HCT116 (cell line): ENCODE measurements around the gene SRSF5. TPM values are rescaled to one million over a fixed set of nuclear protein-coding genes. Genes with fewer than 3 reads are reported as not detected.

Experiments
- ATAC-seq: fragments of 200-7000 bp; cut with Tn5 transposase; 2 replicates; pipeline ENCODE4 v1.9.1; 2020; ENCODE audit warnings: mild to moderate bottlenecking, moderate library complexity
- BruUV-seq: library from RNA; stranded (reverse); fragments of 400-500 nt; replicated peaks from 2 replicates; lab custom pipeline; 2021; lab: Mats Ljungman, UMichigan
- CTCF ChIA-PET: fragments of 300-600 bp; sonication (Branson Sonifier 250); formaldehyde crosslinking; loops from one replicate; lab custom pipeline; 2021; ENCODE audit warnings: antibody characterized with exemption; lab: Charles Lee
- POLR2A ChIA-PET: fragments of 300-600, 350-600 bp; sonication (Branson Sonifier 250); formaldehyde crosslinking; loops from one replicate; lab custom pipeline; 2021; ENCODE audit warnings: antibody characterized with exemption; lab: Charles Lee
- RAD21 ChIA-PET, 2 experiments: fragments of 300-600 bp; sonication (Branson Sonifier 250); formaldehyde crosslinking; loops; one replicate each; lab custom pipeline; 2023; ENCODE audit warnings: low total read pairs in 2 of 2; ENCODE audit not compliant: uncharacterized antibody in 2 of 2, unreplicated experiment in 2 of 2, low non-redundant PET in 1 of 2; lab: Charles Lee
- DNase-seq: peaks from one replicate; pipeline ENCODE4 v3.0.0-alpha.2; 2010; ENCODE audit warnings: low read depth, low spot score
- H2AFZ ChIP-seq: fragments of 200-600 bp; shearing (Covaris generic), sonication (generic); 2 replicates; pipeline ENCODE4 v1.6.1; 2017; ENCODE audit warnings: low read depth, mixed run types, mixed read lengths, antibody characterized with exemption, low read length; ENCODE audit not compliant: poor library complexity, severe bottlenecking
- H3K27ac ChIP-seq: 2 replicates; pipeline ENCODE4 v1.5.1; 2012; ENCODE audit warnings: low read depth, low read length
- H3K27me3 ChIP-seq: fragments of 200-600 bp; sonication (generic); 2 replicates; pipeline ENCODE4 v1.6.1; 2016; ENCODE audit warnings: mixed run types, low read length, mixed read lengths; ENCODE audit not compliant: insufficient read depth
- H3K36me3 ChIP-seq, 2 experiments: fragments of 200-500 bp in 1 of 2; fragments of 200-600 bp in 1 of 2; sonication (Bioruptor generic) in 1 of 2; sonication (generic) in 1 of 2; 2 replicates each; pipeline versions ENCODE4 v1.5.1 to v1.6.1; 2014 to 2016; ENCODE audit warnings: low read length in 2 of 2, inconsistent platforms in 1 of 2, mixed read lengths in 1 of 2, mixed run types in 1 of 2; ENCODE audit not compliant: insufficient read depth in 2 of 2, control insufficient read depth in 1 of 2
- H3K4me1 ChIP-seq, 2 experiments: fragments of 200-600 bp in 1 of 2; sonication (generic) in 1 of 2; 2 replicates each; pipeline versions ENCODE4 v1.5.1 to v1.6.1; 2012 to 2017; ENCODE audit warnings: low read length in 2 of 2, inconsistent platforms in 1 of 2, mild to moderate bottlenecking in 1 of 2, mixed read lengths in 1 of 2, mixed run types in 1 of 2, moderate library complexity in 1 of 2; ENCODE audit not compliant: insufficient read depth in 2 of 2, control insufficient read depth in 1 of 2
- H3K4me2 ChIP-seq: fragments of 200-600 bp; sonication (generic); 2 replicates; pipeline ENCODE4 v1.6.1; 2017; ENCODE audit warnings: mixed run types, low read length, mixed read lengths
- H3K4me3 ChIP-seq, 2 experiments: fragments of 200-600 bp in 1 of 2; sonication (generic) in 1 of 2; replicated peaks in 1 of 2; 2 replicates each; pipeline ENCODE4 v1.5.1; 2011 to 2016; ENCODE audit warnings: low read length in 2 of 2, control low read depth in 1 of 2, low read depth in 1 of 2, mild to moderate bottlenecking in 1 of 2, mixed read lengths in 1 of 2, mixed run types in 1 of 2
- H3K79me2 ChIP-seq: fragments of 200-600 bp; sonication (generic); 2 replicates; pipeline ENCODE4 v1.6.1; 2017; ENCODE audit warnings: mild to moderate bottlenecking, mixed run types, low read length, moderate library complexity, mixed read lengths; ENCODE audit not compliant: insufficient read depth
- H3K9ac ChIP-seq: fragments of 200-600 bp; sonication (generic); 2 replicates; pipeline ENCODE4 v1.6.1; 2016; ENCODE audit warnings: low read length, mixed read lengths
- H3K9me2 ChIP-seq: fragments of 200-600 bp; sonication (generic), shearing (Covaris generic); 2 replicates; pipeline ENCODE4 v1.6.1; 2017; ENCODE audit warnings: mixed run types, mild to moderate bottlenecking, moderate library complexity; ENCODE audit not compliant: insufficient read depth
- H3K9me3 ChIP-seq, 2 experiments: fragments of 200-500 bp in 1 of 2; fragments of 200-600 bp in 1 of 2; sonication (Bioruptor generic) in 1 of 2; sonication (generic) in 1 of 2; 2 replicates each; pipeline ENCODE4 v1.6.1; 2014 to 2017; ENCODE audit warnings: low read length in 2 of 2, mixed read lengths in 2 of 2, inconsistent platforms in 1 of 2, low read depth in 1 of 2, mild to moderate bottlenecking in 1 of 2, mixed run types in 1 of 2, moderate library complexity in 1 of 2; ENCODE audit not compliant: control insufficient read depth in 1 of 2, insufficient read depth in 1 of 2
- H4K20me1 ChIP-seq: fragments of 200-600 bp; sonication (generic), shearing (Covaris generic); 2 replicates; pipeline ENCODE4 v1.6.1; 2017; ENCODE audit warnings: mixed run types, mild to moderate bottlenecking, moderate library complexity; ENCODE audit not compliant: insufficient read depth
- CBX3 ChIP-seq: IDR thresholded peaks from 2 replicates; pipeline ENCODE4 v1.6.1; 2012; ENCODE audit warnings: low read depth
- EGR1 ChIP-seq: IDR thresholded peaks from 2 replicates; pipeline ENCODE4 v1.6.1; 2012; ENCODE audit warnings: low read depth
- POLR2A ChIP-seq: IDR thresholded peaks from 2 replicates; pipeline ENCODE4 v1.7.0; 2011; ENCODE audit warnings: borderline replicate concordance; ENCODE audit not compliant: insufficient read depth, insufficient read length; ENCODE audit errors: extremely low read depth
- SIN3A ChIP-seq: IDR thresholded peaks from 2 replicates; pipeline ENCODE4 v1.6.1; 2012; ENCODE audit warnings: low read depth
- TCF7L2 ChIP-seq: IDR thresholded peaks from 2 replicates; pipeline ENCODE4 v1.7.0; 2011; ENCODE audit warnings: borderline replicate concordance, inconsistent platforms; ENCODE audit not compliant: insufficient read depth, insufficient read length; ENCODE audit errors: extremely low read depth
- YY1 ChIP-seq: IDR thresholded peaks from 2 replicates; pipeline ENCODE4 v1.6.1; 2011; ENCODE audit warnings: low read length, low read depth, moderate library complexity, mild to moderate bottlenecking; ENCODE audit not compliant: insufficient replicate concordance; ENCODE audit errors: extremely low read depth
- ZNF274 ChIP-seq: fragments of 200-500 bp; sonication (Bioruptor generic); IDR thresholded peaks from 2 replicates; pipeline ENCODE4 v1.6.1; 2014; ENCODE audit warnings: mild to moderate bottlenecking, low read depth, low read length, inconsistent platforms
- intact Hi-C: fragments of 100-400 bp; cut with micrococcal nuclease; formaldehyde crosslinking; loops from 2 replicates; pipeline ENCODE4 v1.10.0; 2022
- total RNA-seq: library from RNA; stranded (reverse); gene quantifications from one replicate; pipeline ENCODE4 v1.2.1, GENCODE V29; 2021; ENCODE audit not compliant: unreplicated experiment
- TF ChIP-seq, protein P1 (sequence below): IDR thresholded peaks from 2 replicates; pipeline ENCODE4 v1.6.1; 2012
- TF ChIP-seq, protein P2 (sequence below): IDR thresholded peaks from 2 replicates; pipeline ENCODE4 v1.6.1; 2012; ENCODE audit warnings: low read depth
- TF ChIP-seq, protein P3 (sequence below): IDR thresholded peaks from 2 replicates; pipeline ENCODE4 v1.6.1; 2011; ENCODE audit warnings: mild to moderate bottlenecking, low read length, moderate library complexity; ENCODE audit not compliant: insufficient replicate concordance; ENCODE audit errors: extremely low read depth

SRSF5 gene
- total RNA-seq, 1 experiment from 2014 or later = 258 TPM

DNA sequence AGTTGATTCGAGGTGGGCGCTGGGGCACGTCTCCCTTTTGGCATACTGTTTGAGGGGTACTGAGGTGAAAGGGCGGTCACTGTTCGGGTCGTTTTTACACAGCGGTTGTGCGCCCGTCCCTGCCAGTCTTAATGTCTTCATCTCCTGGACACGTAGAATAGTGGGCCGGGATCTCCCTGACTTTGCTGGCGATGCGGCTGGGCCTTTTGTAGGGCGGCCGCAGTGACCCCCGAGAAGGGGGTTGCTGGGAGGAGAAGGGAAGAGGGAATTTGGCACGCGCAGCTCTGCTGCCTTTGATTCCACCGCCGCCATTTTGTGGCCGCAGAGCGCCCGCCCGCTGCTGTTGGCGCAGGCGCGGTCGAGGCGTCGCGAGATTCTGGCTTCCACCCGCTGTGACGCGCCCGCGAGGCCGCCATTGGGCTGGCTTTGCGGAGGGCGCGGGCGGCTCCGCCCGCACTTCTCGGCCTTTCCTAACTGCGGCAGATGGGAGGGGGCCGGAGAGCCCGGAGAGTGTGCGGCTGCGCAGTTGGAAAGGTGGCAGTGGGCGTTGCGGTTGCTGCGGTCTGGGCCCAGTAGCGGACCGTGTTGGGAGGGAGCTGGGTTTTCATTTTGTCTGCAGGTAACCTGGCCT is 542 bp downstream of the SRSF5 start:
- intact Hi-C loops = no loop called here
- POLR2A ChIA-PET = interaction anchor here (0.6 to 1.5 kb wide), 7 partner anchors 10 to 461 kb away, joined by 3 to 6 read pairs (median 3); no protein-coding TSS in a partner anchor
- Histone ChIP-seq H3K27me3 (no peaks in the 10 kb centered on the region), H3K9me3 (no peaks in the 10 kb centered on the region), H3K27ac (peak overlapping the region; percentile 90), H3K36me3 (peaks cover 45 to 46% of the 10 kb centered on the region in 2 experiments), H4K20me1 (peaks cover 30% of the 10 kb centered on the region; the same call in 1 of the 2 replicates), H3K4me1 (peaks cover 3 to 12% of the 10 kb centered on the region in 2 experiments; a peak in 3 of 4 replicates), H3K9me2 (no peaks in the 10 kb centered on the region)
- ATAC-seq = peak; percentile 81
- peak; percentile 61 for DNase-seq
- no TSS peak for BruUV-seq
- RAD21 ChIA-PET = no interaction called here
- TF ChIP-seq, protein P1, sequence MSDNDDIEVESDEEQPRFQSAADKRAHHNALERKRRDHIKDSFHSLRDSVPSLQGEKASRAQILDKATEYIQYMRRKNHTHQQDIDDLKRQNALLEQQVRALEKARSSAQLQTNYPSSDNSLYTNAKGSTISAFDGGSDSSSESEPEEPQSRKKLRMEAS = 0 out of 2 replicates have a peak, but pooled peaks have one; percentile 22
- TF ChIP-seq POLR2A (no peak), EGR1 (peak; percentile 66), TCF7L2 (peak; percentile 77), YY1 (peak; percentile 96), CBX3 (no peak), ZNF274 (no peak), SIN3A (no peak; the same call in 1 of the 2 replicates)
- TF ChIP-seq, protein P2, sequence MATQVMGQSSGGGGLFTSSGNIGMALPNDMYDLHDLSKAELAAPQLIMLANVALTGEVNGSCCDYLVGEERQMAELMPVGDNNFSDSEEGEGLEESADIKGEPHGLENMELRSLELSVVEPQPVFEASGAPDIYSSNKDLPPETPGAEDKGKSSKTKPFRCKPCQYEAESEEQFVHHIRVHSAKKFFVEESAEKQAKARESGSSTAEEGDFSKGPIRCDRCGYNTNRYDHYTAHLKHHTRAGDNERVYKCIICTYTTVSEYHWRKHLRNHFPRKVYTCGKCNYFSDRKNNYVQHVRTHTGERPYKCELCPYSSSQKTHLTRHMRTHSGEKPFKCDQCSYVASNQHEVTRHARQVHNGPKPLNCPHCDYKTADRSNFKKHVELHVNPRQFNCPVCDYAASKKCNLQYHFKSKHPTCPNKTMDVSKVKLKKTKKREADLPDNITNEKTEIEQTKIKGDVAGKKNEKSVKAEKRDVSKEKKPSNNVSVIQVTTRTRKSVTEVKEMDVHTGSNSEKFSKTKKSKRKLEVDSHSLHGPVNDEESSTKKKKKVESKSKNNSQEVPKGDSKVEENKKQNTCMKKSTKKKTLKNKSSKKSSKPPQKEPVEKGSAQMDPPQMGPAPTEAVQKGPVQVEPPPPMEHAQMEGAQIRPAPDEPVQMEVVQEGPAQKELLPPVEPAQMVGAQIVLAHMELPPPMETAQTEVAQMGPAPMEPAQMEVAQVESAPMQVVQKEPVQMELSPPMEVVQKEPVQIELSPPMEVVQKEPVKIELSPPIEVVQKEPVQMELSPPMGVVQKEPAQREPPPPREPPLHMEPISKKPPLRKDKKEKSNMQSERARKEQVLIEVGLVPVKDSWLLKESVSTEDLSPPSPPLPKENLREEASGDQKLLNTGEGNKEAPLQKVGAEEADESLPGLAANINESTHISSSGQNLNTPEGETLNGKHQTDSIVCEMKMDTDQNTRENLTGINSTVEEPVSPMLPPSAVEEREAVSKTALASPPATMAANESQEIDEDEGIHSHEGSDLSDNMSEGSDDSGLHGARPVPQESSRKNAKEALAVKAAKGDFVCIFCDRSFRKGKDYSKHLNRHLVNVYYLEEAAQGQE = no peak
- TF ChIP-seq, protein P3, sequence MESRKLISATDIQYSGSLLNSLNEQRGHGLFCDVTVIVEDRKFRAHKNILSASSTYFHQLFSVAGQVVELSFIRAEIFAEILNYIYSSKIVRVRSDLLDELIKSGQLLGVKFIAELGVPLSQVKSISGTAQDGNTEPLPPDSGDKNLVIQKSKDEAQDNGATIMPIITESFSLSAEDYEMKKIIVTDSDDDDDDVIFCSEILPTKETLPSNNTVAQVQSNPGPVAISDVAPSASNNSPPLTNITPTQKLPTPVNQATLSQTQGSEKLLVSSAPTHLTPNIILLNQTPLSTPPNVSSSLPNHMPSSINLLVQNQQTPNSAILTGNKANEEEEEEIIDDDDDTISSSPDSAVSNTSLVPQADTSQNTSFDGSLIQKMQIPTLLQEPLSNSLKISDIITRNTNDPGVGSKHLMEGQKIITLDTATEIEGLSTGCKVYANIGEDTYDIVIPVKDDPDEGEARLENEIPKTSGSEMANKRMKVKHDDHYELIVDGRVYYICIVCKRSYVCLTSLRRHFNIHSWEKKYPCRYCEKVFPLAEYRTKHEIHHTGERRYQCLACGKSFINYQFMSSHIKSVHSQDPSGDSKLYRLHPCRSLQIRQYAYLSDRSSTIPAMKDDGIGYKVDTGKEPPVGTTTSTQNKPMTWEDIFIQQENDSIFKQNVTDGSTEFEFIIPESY = peak; percentile 89
- TF ChIP-seq, all 23 proteins: peak for 5
- Histone ChIP-seq H3K9ac (peak overlapping the region; percentile 100), H3K4me3 (peak overlapping the region; percentile 86 to 99), H3K4me2 (peak overlapping the region; percentile 92), H3K79me2 (peaks cover 52% of the 10 kb centered on the region), H2AFZ (no peak overlapping the region)
- CTCF ChIA-PET = interaction anchor here (0.9 kb wide), 1 partner anchor 193 kb away, joined by 3 read pairs; the partner anchor contains the start of gene CCDC177
